ELF-1 (cell line): ENCODE measurements around the gene SCN4A.
A peak's percentile ranks its signal among the peaks of the same experiment; 100 is the strongest.

Experiments
- DNase-seq: peaks from one replicate; pipeline ENCODE4 v3.0.0-alpha.2; 2016; ENCODE audit warnings: low read depth, low spot score

Gene SCN4A

DNA sequence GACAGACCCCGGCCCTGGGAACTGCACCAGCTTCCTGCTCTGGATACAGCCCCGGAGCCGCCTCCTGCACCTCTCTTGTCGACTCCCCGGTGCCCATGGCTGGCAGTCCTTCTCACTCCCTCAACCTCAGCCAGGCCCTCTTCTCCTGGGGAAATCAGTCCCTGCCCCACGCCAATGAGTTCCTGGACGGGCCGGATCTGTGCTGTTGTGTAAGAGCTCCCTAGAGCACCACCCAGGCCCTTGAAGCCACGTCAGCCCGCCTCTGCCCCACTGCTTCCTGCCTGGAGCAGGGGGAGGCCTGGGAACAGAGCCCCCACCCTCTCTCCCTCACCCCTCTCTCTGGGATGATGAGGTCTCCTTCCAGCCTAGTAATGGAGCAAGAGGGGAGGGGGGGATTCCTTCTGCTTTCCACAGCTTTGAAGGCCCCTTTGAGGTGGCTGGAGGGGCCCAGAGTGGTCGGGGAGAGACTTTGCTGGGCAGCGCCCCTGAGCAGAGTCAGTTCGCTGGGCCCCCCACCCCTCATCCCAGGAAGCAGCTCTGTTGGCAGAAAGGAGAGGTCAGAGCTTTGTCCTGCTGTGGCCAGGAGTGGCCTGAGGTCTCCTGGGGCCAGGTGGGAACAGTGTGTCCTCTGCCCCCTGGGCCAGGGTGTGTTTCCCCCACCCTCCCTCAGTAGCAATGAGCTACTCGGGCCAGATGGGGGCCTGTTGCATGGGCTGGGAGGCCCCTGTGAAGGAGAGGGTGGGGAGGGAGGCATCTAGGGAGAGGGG, 29.2 kb upstream of the SCN4A start:
- DNase-seq: no peak

DNA sequence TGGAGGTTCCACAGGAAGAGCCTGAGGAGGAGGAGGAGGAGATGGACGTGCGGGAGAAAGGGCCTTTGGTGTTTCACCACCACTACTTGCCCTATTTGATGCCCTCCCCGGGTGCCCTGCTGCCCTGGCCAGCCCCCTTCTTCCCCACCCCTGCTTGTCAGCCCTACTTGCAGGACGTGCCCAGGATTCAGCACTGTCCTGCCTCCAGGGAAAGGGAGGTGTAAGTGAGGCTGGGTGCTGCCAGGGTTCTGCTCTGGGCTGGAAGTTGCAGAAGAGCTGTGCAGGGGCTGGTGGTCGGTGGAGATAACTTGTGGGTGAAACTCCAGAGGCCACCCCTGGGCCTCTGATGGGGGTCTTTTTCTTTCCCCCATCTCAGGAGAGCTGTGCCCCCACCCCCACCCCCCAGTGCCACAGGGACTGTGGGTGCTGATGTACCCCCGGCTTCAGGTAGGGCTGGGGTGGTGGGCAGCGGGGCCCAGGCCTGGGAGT, 28.4 kb upstream of the SCN4A start:
- no peak for DNase-seq

DNA sequence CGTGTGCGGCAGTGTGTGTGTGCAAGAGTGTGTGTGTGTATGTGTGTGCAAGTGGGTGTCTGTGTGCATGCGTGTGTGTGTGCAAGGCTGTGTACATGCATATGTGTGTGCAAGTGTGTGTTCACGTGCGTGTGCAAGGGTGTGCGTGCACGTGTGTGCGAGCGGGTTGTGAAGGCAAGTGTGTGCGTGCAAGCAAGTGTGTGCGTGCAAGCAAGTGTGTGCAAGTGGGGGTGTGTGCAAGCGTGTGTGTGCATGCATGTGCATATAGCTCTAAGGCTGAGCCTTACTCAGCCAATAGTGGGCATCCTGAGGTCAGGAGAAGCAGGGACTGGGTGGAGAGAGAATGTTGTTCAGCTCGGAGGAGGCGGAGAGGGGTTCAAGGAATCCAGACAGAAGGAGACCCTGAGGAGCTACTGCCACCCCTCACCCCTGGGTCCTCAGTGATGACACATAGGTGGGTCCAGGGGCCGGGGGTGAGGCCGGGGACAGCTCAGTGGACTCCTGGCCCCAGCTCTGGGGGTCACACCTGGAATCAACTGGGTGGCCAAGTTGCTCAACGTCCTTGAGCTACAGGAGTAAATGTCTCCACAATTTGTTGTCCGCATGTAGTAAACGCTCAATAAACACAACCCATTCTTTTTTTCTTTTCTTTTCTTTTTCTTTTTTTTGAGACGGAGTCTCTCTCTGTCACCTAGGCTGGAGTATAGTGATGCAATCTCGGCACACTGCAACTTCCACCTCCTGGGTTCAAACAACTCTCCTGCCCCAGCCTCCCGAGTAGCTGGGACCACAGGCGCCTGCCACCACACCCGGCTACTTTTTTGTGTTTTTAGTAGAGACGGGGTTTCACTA, 27.2 kb upstream of the SCN4A start:
- no peak for DNase-seq

DNA sequence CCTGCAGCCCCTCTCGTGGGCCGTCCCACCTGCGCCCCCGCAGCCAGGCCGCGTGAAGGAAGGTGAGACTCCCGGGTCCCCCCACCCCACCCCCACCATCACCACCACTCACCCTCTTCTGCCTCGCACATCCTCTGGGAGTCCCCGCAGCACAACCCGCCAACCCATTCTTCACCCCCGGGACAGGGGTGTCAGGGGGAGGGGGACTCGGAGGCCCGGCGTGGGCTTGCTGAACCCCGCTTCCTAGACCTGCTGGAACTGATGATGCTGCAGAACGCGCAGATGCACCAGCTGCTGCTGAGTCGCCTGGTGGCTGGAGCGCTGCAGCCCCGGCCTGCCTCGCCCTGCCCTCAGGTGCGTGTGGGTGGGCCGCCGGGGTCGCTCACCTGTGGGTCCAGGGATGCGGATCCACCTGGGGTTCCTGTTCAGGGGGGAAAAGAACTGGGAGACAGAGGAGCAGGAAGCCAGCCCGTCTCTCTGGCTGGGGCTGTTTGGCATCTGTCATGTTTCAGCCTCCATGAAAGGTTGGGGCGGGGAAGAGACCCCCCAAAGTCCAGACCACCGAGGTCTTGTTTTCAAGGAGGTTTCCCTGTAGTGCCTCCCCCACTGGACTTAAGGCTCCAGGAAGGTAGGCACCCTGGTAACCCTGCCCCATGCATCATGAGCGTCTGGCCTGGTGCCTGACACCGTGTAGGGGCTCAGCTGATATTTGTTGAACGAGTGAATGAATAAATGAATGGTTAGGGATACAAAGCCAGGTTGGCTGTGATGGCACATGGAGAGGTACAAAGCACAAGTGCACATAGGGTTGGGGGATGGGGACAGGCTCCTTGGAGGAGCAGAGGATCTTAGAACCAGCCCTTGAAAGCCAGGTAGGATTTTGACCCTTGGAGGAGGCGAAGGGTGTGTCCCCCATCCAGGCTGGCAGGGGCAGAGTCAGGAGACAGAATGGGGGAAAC, 26.3 kb upstream of the SCN4A start:
- no peak for DNase-seq

DNA sequence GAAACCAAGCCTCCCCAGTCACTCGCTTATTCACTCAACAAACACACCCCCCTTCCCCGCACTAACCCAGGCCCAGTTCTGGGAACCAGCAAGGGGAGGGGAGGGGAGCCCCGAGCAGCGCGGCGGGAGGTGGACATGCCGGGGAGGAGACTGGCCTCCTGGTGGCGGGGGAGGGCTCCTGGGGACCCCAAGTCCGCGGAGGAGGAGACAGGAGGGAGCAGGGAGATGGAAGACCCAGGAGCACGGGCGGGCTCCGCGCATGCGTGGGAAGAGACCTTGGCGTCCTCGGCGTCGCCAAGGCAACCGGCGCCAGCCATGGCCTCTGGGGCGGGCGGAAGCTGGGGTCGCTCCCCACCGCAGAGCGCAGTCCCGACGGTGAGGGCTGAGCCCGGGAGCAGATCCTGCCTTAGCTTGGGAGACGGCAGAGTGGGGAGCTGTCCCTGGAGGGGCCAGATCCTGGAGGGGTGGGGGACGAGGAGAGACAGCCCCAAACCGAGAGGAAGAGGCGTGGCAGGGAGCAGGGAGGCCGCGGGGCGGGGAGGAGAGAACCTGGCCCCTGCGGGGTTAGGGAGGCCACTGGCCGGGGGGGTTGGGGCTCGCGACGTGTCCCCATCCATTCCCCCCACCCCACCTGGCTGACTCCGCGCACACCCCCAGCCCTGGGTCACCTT, 25.5 kb upstream of the SCN4A start, which contains the start of gene PRR29:
Gene PRR29, plus strand, starts transcription at position 302 of the 671 bp plus-strand sequence. Its CDS starts 14 bp downstream, at position 316.
- DNase-seq: peak; percentile 82

DNA sequence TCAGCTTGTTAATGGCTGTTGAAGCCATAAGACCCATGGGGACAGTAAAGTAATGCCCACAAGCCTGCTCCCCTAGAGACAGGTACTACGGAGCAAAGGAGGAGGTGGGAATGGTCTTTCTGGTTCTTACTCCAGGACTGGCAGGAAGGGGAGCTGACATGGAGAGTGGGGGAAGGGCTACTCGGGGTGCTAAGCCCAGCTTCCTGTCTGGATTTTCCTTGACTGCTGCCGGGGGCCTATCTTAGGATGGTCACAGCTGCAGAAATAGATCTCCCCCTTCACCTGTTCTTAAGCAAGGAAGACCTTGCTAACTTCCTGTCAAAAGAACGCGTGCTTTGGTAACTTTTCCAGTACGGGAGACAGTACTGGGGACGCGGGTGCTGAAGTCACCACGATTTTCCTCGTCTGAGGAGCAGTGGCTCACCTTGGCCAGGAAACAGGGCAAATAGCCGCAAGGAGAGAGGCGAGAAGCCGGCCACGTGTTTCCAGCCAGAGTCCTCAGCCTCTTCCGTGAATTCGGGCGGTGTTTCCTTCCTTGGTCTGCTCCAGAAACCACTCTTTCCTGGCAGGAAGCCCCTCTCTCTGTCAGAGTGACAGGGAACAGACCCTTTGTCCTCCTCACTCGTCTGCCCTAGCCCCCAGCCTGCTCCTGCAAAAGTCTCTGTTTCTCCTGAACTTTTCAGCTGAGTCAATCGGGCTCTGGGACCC, 24.8 kb upstream of the SCN4A start:
- DNase-seq: peak; percentile 43

DNA sequence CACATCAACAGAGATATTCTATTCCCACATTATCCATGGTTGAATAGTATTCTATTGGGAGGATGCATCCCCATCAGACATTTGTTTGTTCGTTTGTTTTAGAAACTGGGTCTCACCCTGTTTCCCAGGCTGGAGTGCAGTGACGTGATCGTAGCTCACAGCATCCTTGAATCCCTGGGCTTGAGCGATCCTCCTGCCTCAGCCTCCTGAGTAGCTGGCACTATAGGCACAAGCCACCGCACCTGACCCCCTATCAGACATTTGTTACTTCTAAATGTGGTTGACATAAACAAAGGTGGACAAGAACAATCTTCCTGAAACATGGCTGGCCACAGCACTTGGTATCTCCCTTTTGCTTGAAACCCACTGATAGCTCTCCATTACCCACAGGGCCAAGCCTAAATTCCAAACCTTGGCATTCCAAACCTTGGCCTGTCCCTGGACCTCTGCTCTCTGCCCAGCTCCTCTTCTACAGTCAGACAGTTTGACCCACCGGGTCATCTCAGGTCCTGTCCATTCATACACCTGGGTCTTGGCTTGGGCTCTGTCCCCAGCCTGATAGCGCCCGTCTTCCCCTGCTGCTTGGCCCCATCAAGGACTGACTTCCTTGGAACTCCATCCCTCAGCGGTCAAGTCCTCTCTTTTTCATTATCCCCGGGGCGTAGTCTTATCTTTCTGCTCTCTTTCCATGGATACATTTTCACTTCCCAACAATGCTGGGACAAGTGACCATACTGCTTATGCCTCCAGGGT, 23.9 kb upstream of the SCN4A start:
- DNase-seq: no peak

DNA sequence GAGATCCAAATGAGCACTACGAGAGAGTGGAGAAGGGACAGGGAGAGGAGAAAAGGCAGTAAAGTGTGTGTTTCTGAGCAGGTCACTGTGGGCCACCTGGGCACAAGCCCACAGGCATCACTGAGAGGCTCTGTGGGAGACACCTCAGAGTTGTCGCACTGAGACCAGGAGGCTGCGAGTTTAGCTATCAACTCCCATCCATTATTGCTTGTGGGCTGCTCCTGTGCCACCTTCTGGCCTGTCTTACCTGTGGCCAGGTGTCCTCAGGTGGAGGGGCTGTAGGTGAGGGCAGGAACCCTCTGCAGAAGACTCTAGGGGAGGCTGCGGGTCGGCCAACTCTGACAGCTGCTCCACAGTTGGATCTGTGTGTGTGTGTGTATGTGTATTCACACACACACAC, 22.9 kb upstream of the SCN4A start:
- no peak for DNase-seq

DNA sequence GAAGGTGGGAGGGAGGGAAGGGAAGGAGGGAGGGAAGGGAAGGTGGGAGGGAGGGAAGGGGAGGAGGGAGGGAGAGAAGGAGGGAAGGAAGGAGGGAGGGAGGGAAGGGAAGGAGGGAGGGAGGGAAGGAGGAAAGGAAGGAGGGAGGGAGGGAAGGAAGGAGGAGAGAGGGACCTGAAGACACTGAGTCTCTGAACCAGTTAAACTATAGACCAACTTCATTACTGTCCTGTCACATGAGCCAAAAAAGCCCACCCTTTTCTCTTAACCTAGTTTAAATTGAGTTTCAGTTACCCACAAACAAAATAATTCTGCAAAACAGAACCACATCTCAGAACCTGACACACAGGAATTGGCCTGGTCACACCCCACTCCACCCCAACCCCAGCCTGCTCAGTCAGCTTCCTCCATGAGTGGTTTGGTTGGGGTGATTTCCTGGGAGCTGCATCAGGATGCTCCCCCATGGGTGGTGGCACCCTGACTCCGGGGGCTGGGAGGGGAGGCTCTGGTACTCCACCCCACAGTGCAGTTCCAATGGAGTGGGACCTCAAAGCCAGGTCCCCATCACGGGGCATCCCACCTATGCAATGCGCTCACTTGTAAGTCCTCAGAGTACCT, 20.8 kb upstream of the SCN4A start:
- DNase-seq: no peak

DNA sequence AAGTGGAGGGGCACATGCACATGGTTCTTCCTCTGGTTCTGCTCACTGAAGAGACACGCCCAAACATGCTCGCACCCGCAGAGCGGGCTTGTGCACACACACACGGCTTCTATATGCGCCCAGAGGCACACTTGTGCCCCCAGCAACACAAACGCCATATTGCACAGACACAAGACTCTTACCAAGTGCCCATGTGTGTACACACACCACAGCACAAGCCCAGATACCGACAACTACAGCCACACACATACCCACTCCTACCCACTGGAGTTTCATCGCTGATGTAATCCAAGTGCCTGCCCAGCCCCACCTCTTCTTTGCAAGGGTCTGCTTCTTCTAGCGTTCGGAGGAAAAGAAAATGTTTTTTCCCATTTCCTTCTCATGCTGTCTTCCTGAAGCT, 18.9 kb upstream of the SCN4A start:
- DNase-seq: no peak

DNA sequence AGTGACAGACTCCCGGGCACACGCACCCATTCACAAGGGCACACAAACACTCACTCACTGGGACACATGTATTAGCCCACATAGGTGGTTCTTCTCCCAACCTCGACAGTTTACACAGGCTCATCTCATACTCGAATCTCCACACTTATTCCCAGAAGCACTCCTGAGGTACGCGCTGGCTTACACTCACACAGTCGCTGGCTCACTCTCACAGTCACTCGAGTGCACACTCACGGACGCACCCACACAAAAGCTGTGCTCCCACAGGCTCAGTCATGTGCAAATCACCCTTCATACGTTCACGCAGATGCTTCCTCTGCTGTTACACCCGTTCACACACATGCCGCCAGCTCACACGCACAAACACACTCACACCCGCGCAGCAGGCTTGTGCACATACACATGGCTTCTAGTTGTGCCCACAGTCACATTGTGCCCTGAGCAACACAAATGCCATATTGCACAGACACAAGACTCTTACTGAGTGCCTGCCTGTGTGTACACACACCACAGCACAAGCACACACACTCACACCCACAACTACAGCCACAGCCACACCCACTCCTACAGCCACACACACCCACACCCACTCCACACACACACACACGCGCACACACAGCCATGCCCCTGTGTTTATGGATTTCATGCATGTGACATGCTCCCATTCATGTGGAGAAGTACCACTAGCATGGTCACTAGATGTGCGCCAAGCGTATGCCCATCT, 17.1 kb upstream of the SCN4A start:
- no peak for DNase-seq

DNA sequence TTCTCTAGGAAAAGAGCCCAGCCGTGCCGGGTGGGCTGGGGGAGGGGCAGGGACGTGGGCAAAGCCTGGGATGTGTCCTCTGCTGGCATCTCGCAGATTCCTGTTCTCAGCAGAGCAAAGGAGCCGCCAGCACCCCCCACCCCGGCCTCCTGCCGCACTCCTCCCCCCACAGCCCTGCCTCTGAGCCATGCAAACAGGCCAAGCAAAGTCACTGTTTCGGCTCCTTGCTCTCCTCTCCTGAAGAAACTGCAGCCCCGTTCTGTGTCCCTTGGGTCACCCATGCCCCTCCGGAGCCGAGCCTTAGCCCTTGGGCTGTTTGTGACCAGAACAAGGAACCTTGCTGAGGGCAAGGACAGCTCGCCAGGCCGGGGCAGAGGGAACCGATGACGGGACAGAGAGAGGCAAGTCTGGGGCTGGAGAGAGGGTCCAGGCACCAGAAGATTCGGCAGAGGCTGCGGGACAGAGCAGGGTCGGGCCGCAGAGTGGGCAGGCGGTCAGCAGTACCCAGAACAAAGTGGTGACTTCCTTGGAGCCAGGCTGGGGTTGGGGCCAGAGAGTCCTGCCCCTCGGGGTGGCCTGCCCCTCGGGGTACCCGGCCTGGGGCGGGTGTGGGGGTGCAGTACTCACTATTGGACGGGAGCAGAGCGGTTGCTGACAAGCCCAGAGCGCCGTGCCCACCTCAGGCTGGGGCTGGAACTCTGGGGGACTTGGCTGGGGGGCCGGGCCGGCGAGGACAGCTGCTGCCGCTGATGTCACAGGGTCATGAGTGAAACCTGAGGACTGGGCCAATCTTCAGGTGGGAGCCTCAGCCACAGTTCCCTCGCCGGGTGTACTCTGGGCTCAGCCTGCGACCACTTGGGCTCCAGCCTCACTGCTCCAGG, 16.3 kb upstream of the SCN4A start:
- peak; percentile 45 for DNase-seq

DNA sequence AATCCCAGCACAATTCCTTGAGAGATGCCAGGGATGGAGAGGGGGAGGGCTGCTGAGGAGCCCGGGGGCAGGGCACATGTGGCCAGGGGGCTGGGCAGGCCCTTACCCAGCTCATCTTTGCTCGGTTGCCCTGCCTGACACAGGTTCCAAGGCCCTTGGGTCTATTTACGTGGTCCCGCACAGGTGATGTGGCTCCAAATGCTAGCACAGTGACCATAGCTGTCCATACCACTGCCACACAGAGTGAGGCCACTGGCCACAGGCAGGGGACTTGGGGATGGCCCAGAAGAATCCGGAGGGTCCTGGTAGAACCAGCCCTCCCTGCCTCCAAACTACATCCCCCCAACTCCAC, 15.4 kb upstream of the SCN4A start:
- no peak for DNase-seq

DNA sequence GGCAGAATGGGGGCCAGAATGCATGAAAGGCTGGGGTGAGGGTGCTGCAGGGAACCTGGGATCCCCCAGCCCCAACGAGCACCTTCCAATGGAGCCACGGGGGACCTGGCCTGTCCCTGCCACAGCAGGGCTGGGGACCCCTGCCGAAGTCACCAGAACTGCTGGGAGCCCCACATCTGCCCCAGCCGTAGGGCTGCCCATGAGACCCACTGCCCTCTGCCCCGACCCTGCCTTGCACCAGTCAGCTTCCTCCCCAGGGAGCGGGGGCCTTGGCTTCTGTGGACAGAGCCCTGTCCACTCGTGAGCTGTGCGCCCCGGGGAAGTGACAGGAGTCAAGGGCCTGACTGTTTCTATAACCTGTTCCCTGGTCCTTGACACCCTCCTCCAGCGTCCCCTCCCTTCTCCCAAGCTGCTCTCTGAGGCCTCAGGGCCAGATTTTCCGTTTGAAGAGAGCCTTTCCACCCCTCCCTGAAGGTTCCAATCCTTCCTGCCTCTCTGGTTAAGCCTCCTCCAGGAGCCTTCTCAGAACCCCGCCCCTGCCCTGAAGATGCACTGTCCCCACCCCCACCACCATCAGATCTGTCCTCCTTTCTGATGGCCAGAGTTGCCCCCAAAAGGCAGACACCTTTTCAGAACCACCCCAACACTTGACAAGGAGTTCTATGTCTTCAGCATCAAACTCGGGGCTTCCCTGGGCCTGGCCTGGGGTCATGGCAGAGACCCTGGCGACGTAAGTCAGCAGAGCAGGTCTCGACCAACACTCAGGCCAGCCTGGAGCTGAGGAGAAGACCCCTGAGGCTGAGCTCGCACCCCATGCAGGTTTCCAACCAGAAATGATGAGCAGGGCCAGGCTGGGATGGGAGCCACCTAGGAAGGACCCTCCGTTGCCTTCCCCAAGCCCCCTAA, 14.8 kb upstream of the SCN4A start:
- DNase-seq: peak; percentile 30

DNA sequence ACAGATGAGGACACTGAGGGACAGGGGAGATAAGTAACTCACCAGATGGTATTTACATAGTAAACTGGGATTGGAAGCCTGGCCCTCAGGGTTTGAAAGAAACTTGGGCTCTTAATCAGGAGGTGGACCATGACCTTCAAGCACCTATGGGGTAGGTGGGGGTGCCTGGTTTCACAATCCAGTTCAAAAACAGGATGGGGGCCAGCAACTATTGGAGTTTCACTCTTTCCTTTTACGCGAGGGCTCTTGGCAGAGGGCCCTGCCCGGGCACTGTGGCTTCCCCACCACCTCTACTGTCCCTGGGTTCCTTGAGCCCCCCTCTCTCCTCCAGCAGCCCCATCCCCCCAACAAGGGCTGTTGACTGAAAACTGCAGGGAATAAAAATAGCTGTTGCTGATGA, 14.1 kb upstream of the SCN4A start:
- DNase-seq: no peak

DNA sequence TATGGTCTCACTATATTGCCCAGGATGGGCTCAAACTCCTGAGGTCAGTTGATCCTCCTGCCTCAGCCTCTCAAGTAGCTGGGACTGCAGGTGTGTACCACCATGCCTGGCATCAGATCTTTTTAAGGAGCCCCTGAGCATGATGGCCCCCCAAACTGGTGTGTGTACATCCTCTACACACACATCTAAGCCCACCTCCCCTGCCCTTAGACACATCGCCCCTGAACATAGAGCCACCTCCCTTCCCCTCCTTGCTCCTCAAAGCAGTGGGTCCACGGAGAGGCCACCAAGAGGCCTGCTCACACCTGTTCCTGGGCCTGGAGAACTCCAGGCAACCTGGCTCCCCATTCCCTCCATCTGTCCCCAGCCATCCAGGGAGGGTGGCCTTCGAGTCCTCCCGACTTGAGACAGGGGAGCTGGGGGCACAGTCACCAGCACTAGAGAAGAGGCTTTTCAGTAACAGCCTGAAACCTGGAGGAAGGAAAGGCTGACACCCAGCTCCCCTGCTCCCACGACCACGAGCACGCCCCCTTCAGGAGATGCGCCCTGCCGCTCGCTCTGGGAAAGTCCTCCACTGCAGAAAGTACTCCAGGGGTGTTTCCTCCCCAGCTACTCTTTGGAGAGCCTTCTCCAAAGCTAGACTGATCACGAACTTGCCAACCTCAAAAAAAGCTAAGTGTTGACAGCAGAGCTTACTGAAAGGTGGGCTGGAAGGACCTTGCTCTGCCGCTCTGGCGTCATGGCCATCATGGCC, 12.8 kb upstream of the SCN4A start:
- peak; percentile 16 for DNase-seq
